IMR-90 (cell line): ENCODE results near the gene INPP1. TPM values are rescaled to one million over a fixed set of nuclear protein-coding genes. Genes with fewer than 3 reads are reported as not detected.

Experiments used
- ATAC-seq: fragments of 200-7000 bp; cut with Tn5 transposase; 2 replicates; pipeline ENCODE4 v1.9.1; 2020; ENCODE audit warnings: low read depth, mild to moderate bottlenecking, moderate library complexity
- BruUV-seq: library from RNA; stranded (reverse); fragments of 400-500 nt; replicated peaks from 2 replicates; lab custom pipeline; 2021; lab: Mats Ljungman, UMichigan
- CTCF ChIA-PET: fragments of 300-600 bp; formaldehyde crosslinking; extraction: SDS; loops from one replicate; lab custom pipeline; 2021; ENCODE audit warnings: antibody characterized with exemption; lab: Yijun Ruan, JAX
- POLR2A ChIA-PET: fragments of 300-600 bp; sonication (Branson Sonifier 250); formaldehyde crosslinking; loops from one replicate; lab custom pipeline; 2022; ENCODE audit warnings: antibody characterized with exemption; ENCODE audit not compliant: unreplicated experiment; lab: Charles Lee
- DNase-seq: peaks from one replicate; pipeline ENCODE4 v3.0.0; 2013
- H2AFZ ChIP-seq: replicated peaks from 2 replicates; pipeline ENCODE3; 2013; ENCODE audit warnings: low read length, mild to moderate bottlenecking; ENCODE audit not compliant: poor library complexity
- H2AK5ac ChIP-seq: 2 replicates; pipeline ENCODE4 v1.6.1; 2013; ENCODE audit warnings: low read depth, low read length, inconsistent platforms
- H2AK9ac ChIP-seq: replicated peaks from 2 replicates; pipeline ENCODE3; 2013; ENCODE audit warnings: mild to moderate bottlenecking, low read depth, low read length, moderate library complexity; ENCODE audit not compliant: poor library complexity
- H2BK120ac ChIP-seq: 2 replicates; pipeline ENCODE4 v1.6.1; 2013; ENCODE audit warnings: low read depth, low read length, inconsistent platforms
- H2BK15ac ChIP-seq: 3 replicates; pipeline ENCODE4 v1.6.1; 2013; ENCODE audit warnings: low read depth, low read length, inconsistent platforms
- H2BK20ac ChIP-seq: 2 replicates; pipeline ENCODE4 v1.6.1; 2013; ENCODE audit warnings: low read depth, mild to moderate bottlenecking, inconsistent platforms, low read length, moderate library complexity
- H2BK5ac ChIP-seq: 2 replicates; pipeline ENCODE4 v1.6.1; 2013; ENCODE audit warnings: mild to moderate bottlenecking, low read depth, low read length, inconsistent platforms; ENCODE audit not compliant: poor library complexity, severe bottlenecking
- H3K14ac ChIP-seq: replicated peaks from 2 replicates; pipeline ENCODE4 v1.6.1; 2013; ENCODE audit warnings: low read depth, low read length, inconsistent platforms
- H3K18ac ChIP-seq: 2 replicates; pipeline ENCODE4 v1.6.1; 2013; ENCODE audit warnings: low read depth, low read length, control low read depth
- H3K23ac ChIP-seq: 2 replicates; pipeline ENCODE4 v1.6.1; 2013; ENCODE audit warnings: low read depth, low read length, inconsistent platforms
- H3K27ac ChIP-seq: 2 replicates; pipeline ENCODE4 v1.5.1; 2013; ENCODE audit warnings: mild to moderate bottlenecking, control low read depth, low read length; ENCODE audit not compliant: insufficient read depth
- H3K27me3 ChIP-seq: 2 replicates; pipeline ENCODE4 v1.6.1; 2013; ENCODE audit warnings: low read length; ENCODE audit not compliant: control insufficient read depth, insufficient read depth
- H3K36me3 ChIP-seq: 2 replicates; pipeline ENCODE4 v1.6.1; 2013; ENCODE audit warnings: low read length, mixed read lengths; ENCODE audit not compliant: control insufficient read depth, insufficient read depth
- H3K4ac ChIP-seq: 2 replicates; pipeline ENCODE4 v1.6.1; 2013; ENCODE audit warnings: low read depth, low read length, inconsistent platforms
- H3K4me1 ChIP-seq: 2 replicates; pipeline ENCODE4 v1.6.1; 2013; ENCODE audit warnings: low read length, mixed read lengths; ENCODE audit not compliant: control insufficient read depth, insufficient read depth
- H3K4me2 ChIP-seq: 2 replicates; pipeline ENCODE4 v1.6.1; 2013; ENCODE audit warnings: low read depth, mild to moderate bottlenecking, control low read depth, low read length, moderate library complexity
- H3K4me3 ChIP-seq: 2 replicates; pipeline ENCODE4 v1.5.1; 2013; ENCODE audit warnings: low read depth, mild to moderate bottlenecking, control low read depth, low read length, moderate library complexity; ENCODE audit not compliant: insufficient read depth
- H3K56ac ChIP-seq: 2 replicates; pipeline ENCODE4 v1.6.1; 2013; ENCODE audit warnings: low read length, inconsistent platforms; ENCODE audit not compliant: insufficient read depth; ENCODE audit errors: extremely low read depth
- H3K79me1 ChIP-seq, 2 experiments: 2 replicates each; pipeline ENCODE4 v1.6.1; 2013; ENCODE audit warnings: low read length in 2 of 2, inconsistent platforms in 1 of 2, low read depth in 1 of 2
- H3K9ac ChIP-seq: 2 replicates; pipeline ENCODE4 v1.6.1; 2013; ENCODE audit warnings: low read depth, low read length, control low read depth
- H3K9me1 ChIP-seq: 2 replicates; pipeline ENCODE4 v1.6.1; 2013; ENCODE audit warnings: low read length, inconsistent platforms; ENCODE audit not compliant: insufficient read depth
- H3K9me3 ChIP-seq: 2 replicates; pipeline ENCODE4 v1.6.1; 2013; ENCODE audit warnings: low read length; ENCODE audit not compliant: control insufficient read depth, insufficient read depth
- H4K20me1 ChIP-seq: 2 replicates; pipeline ENCODE4 v1.6.1; 2013; ENCODE audit warnings: low read length, inconsistent platforms; ENCODE audit not compliant: insufficient read depth
- H4K5ac ChIP-seq: 2 replicates; pipeline ENCODE4 v1.6.1; 2013; ENCODE audit warnings: mild to moderate bottlenecking, low read depth, low read length, control low read depth
- H4K8ac ChIP-seq, 2 experiments: 2 replicates each; pipeline ENCODE4 v1.6.1; 2013; ENCODE audit warnings: low read depth in 2 of 2, low read length in 2 of 2, control low read depth in 1 of 2, inconsistent platforms in 1 of 2
- H4K91ac ChIP-seq: 2 replicates; pipeline ENCODE4 v1.6.1; 2013; ENCODE audit warnings: low read depth, low read length, inconsistent platforms; ENCODE audit not compliant: insufficient read depth
- CTCF ChIP-seq: conservative IDR thresholded peaks from 2 replicates; pipeline ENCODE4 v1.5.1; 2012; ENCODE audit warnings: mild to moderate bottlenecking, low read depth, low read length, improper control_type of control experiment
- FOS ChIP-seq: fragments of 150-350 bp; IDR thresholded peaks from 2 replicates; pipeline ENCODE4 v1.6.1; 2016; ENCODE audit warnings: low read depth, low read length
- MAZ ChIP-seq: IDR thresholded peaks from 2 replicates; pipeline ENCODE4 v1.6.1; 2012; ENCODE audit warnings: low read depth, mild to moderate bottlenecking, low read length, improper control_type of control experiment, moderate library complexity, borderline replicate concordance
- RFX5 ChIP-seq: IDR thresholded peaks from 2 replicates; pipeline ENCODE4 v1.8.0; 2012; ENCODE audit warnings: low read depth, mild to moderate bottlenecking, low read length, moderate library complexity
- SMC3 ChIP-seq: fragments of 150-350 bp; IDR thresholded peaks from 2 replicates; pipeline ENCODE4 v1.6.1; 2016; ENCODE audit warnings: low read depth, mild to moderate bottlenecking, antibody characterized with exemption, low read length, moderate library complexity
- WGBS, 2 experiments: methylation state at CpG; one replicate each; pipeline versions ENCODE4 v1.1.5 to v1.1.7; 2013; ENCODE audit warnings: missing lambda C conversion rate in 2 of 2; ENCODE audit not compliant: insufficient read length in 1 of 2; ENCODE audit errors: extremely low coverage in 2 of 2; 5-methylcytosine and 5-hydroxymethylcytosine counted together
- dilution Hi-C: fragments of 300-500 bp; cut with HindIII; formaldehyde crosslinking; loops from one replicate; pipeline ENCODE4 v1.14.3; 2018; ENCODE audit warnings: low sequenced_read_pairs; ENCODE audit not compliant: unreplicated experiment
- in situ Hi-C: fragments of 300-500 bp; cut with MboI; formaldehyde crosslinking; loops from 3 replicates; pipeline ENCODE4 v1.14.3; 2019; ENCODE audit warnings: low sequenced_read_pairs, inconsistent platforms, mixed read lengths
- intact Hi-C: fragments of 100-400 bp; cut with micrococcal nuclease; formaldehyde crosslinking; loops from 2 replicates; pipeline ENCODE4 v1.10.0; 2022
- polyA plus RNA-seq, 3 experiments: library from polyadenylated mRNA; depleted of rRNA; stranded (reverse); fragments of >200 nt; gene quantifications; 2 replicates each; pipeline ENCODE4 v1.2.3, GENCODE V29; 2012; ENCODE audit warnings: low replicate concordance in 1 of 3
- total RNA-seq: library from RNA; depleted of rRNA; stranded (reverse); fragments of >200 nt; gene quantifications from 2 replicates; pipeline ENCODE4 v1.2.3, GENCODE V29; 2012
- TF ChIP-seq, protein P1 (sequence below): fragments of 150-350 bp; IDR thresholded peaks from 2 replicates; pipeline ENCODE4 v1.6.1; 2017; ENCODE audit warnings: mild to moderate bottlenecking, antibody characterized with exemption, low read length, low read depth

INPP1 gene
- total and polyA plus RNA-seq, 2 of the 4 experiments (the other 2 are of a cell fraction) = 4.1 to 10.1 TPM

GRCh38 chr2:190342611-190343010 lies 778 bp upstream of the INPP1 start:
- no peaks in the 10 kb centered on the region for H4K20me1 ChIP-seq
- H4K8ac ChIP-seq = peak overlapping the region in 1 of 2 experiments; percentile 27; a peak in 2 of 4 replicates
- ATAC-seq (no peak), DNase-seq (no peak)
- H4K5ac ChIP-seq = no peak overlapping the region
- intact Hi-C loops (no loop called here), in situ Hi-C loops (no loop called here), dilution Hi-C loops (no loop called here)
- H2AFZ ChIP-seq = peak overlapping the region; percentile 39
- H3K14ac ChIP-seq = no peak overlapping the region
- no peaks in the 10 kb centered on the region for H3K36me3 ChIP-seq
- ChIA-PET CTCF (interaction anchor here (0.6 kb wide), 1 partner anchor 1801 kb away, joined by 3 read pairs; no protein-coding TSS in a partner anchor), POLR2A (no interaction called here)
- H2BK5ac ChIP-seq = no peak overlapping the region
- no peak overlapping the region for H2AK5ac ChIP-seq
- no peak overlapping the region; the same call in 1 of the 2 replicates for H2BK120ac ChIP-seq
- no peak overlapping the region for H3K27ac ChIP-seq
- H2BK20ac ChIP-seq = no peak overlapping the region
- H3K27me3 ChIP-seq = no peaks in the 10 kb centered on the region
- no peak overlapping the region for H3K4me3 ChIP-seq
- H3K4me2 ChIP-seq = no peak overlapping the region
- H3K9ac ChIP-seq = no peak overlapping the region
- peak overlapping the region; percentile 33; the same call in 1 of the 2 replicates for H3K4ac ChIP-seq
- H3K23ac ChIP-seq = no peak overlapping the region
- H3K79me1 ChIP-seq = peaks cover 0 to 19% of the 10 kb centered on the region in 2 experiments; a peak in 3 of 4 replicates
- H3K4me1 ChIP-seq = no peaks in the 10 kb centered on the region
- H3K9me1 ChIP-seq = peaks cover 3% of the 10 kb centered on the region; the same call in 1 of the 2 replicates
- H4K91ac ChIP-seq = no peak overlapping the region
- H3K9me3 ChIP-seq = no peaks in the 10 kb centered on the region
- no peak overlapping the region for H3K56ac ChIP-seq
- no TSS peak for BruUV-seq
- WGBS, 2 experiments = 40% methylated on average over 1 of the region's 4 CpGs; no CpG with 5 or more reads in 1 of the 2 experiments
- no peak overlapping the region for H2BK15ac ChIP-seq
- TF ChIP-seq CTCF = no peak
- no peak for TF ChIP-seq FOS
- no peak for TF ChIP-seq MAZ
- TF ChIP-seq, protein P1, sequence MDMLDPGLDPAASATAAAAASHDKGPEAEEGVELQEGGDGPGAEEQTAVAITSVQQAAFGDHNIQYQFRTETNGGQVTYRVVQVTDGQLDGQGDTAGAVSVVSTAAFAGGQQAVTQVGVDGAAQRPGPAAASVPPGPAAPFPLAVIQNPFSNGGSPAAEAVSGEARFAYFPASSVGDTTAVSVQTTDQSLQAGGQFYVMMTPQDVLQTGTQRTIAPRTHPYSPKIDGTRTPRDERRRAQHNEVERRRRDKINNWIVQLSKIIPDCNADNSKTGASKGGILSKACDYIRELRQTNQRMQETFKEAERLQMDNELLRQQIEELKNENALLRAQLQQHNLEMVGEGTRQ = no peak
- TF ChIP-seq SMC3 = no peak
- TF ChIP-seq RFX5 = no peak
- H3K18ac ChIP-seq = no peak overlapping the region
- H2AK9ac ChIP-seq = no peak overlapping the region
